Spleen (tissue), 11 donors: Measurements from ENCODE around the gene JADE1. TPM values are rescaled to one million over a fixed set of nuclear protein-coding genes. Genes with fewer than 3 reads are reported as not detected.
A peak's percentile ranks its signal among the peaks of the same experiment; 100 is the strongest.

Experiments
- DNase-seq: peaks from one replicate; pipeline ENCODE4 v3.0.0-alpha.2; 2020
- H3K27ac ChIP-seq, 8 donors: fragments of 200-600 bp; sonication (generic) in 7 of 8; 1 replicate in 4 of 8; 2 replicates in 4 of 8; pipeline versions ENCODE4 v1.5.0 to v1.8.0; 2016 to 2021; ENCODE audit warnings: inconsistent platforms in 4 of 8, mild to moderate bottlenecking in 4 of 8, moderate library complexity in 1 of 8
- H3K27me3 ChIP-seq, 7 donors: fragments of 200-600 bp; sonication (generic) in 6 of 7; replicated peaks in 1 of 7; 1 replicate in 4 of 7; 2 replicates in 3 of 7; pipeline versions ENCODE4 v1.5.0 to v1.8.0; 2016 to 2021; ENCODE audit warnings: inconsistent platforms in 3 of 7, mild to moderate bottlenecking in 1 of 7
- H3K36me3 ChIP-seq, 6 donors: fragments of 200-600 bp; sonication (generic) in 5 of 6; 1 replicate in 4 of 6; 2 replicates in 2 of 6; pipeline versions ENCODE4 v1.5.0 to v1.8.0; 2016 to 2021; ENCODE audit warnings: inconsistent platforms in 2 of 6
- H3K4me1 ChIP-seq, 6 donors: fragments of 200-600 bp; sonication (generic) in 5 of 6; 1 replicate in 3 of 6; 2 replicates in 3 of 6; pipeline versions ENCODE4 v1.5.0 to v1.8.0; 2016 to 2021; ENCODE audit warnings: inconsistent platforms in 3 of 6
- H3K4me3 ChIP-seq, 8 donors: fragments of 200-600 bp; sonication (generic) in 7 of 8; 1 replicate in 4 of 8; 2 replicates in 4 of 8; pipeline versions ENCODE4 v1.5.0 to v1.8.0; 2016 to 2021; ENCODE audit warnings: inconsistent platforms in 4 of 8, mild to moderate bottlenecking in 4 of 8, moderate library complexity in 2 of 8
- H3K9me3 ChIP-seq, 8 donors: fragments of 200-600 bp; sonication (generic) in 7 of 8; 1 replicate in 4 of 8; 2 replicates in 4 of 8; pipeline versions ENCODE4 v1.5.0 to v1.8.0; 2016 to 2021; ENCODE audit warnings: inconsistent platforms in 4 of 8
- POLR2A ChIP-seq, 3 donors: fragments of 450-650 bp; IDR thresholded peaks; one replicate each; pipeline ENCODE4 v1.5.1; 2017; ENCODE audit warnings: antibody characterized with exemption in 3 of 3, mild to moderate bottlenecking in 1 of 3
- POLR2AphosphoS5 ChIP-seq, 3 donors: sonication (generic); formaldehyde crosslinking; IDR thresholded peaks; one replicate each; pipeline ENCODE4 v1.5.1; 2017; ENCODE audit warnings: antibody characterized with exemption in 3 of 3
- WGBS, 5 donors: extraction: QIAGEN DNeasy Blood & Tissue Kit in 3 of 5; methylation state at CpG; one replicate each; pipeline versions ENCODE4 v1.1.5 to v1.1.7; 2013 to 2018; 5-methylcytosine and 5-hydroxymethylcytosine counted together
- intact Hi-C: fragments of 100-400 bp; cut with DNase I; formaldehyde crosslinking; loops from one replicate; pipeline ENCODE4 v1.15.0; 2023; ENCODE audit warnings: low total_unique reads
- polyA plus RNA-seq, 3 donors: library from polyadenylated mRNA; stranded (reverse); fragments of 200-250 nt; gene quantifications; one replicate each; pipeline ENCODE4 v1.2.1, GENCODE V29; 2013
- total RNA-seq, 7 donors: library from RNA; depleted of rRNA in 3 of 7; stranded (reverse); fragments of >200 nt in 3 of 7; fragmentation: NEBNext Ultra II Directional in 4 of 7; extraction: Animal tissue kit (Norgen Biotek cat#: 25700) in 4 of 7; gene quantifications; one replicate each; pipeline versions ENCODE4 v1.1.0 to v1.2.1, GENCODE V29; 2016 to 2021
- TF ChIP-seq, protein P1 (sequence below), 11 experiments: fragments of 200-600 bp in 7 of 11; fragments of 450-650 bp in 4 of 11; sonication (generic) in 4 of 11; IDR thresholded peaks in 8 of 11; conservative IDR thresholded peaks in 3 of 11; 1 replicate in 7 of 11; 2 replicates in 4 of 11; pipeline versions ENCODE4 v1.4.0 to v1.8.0; 2016 to 2021; ENCODE audit warnings: antibody characterized with exemption in 11 of 11, inconsistent platforms in 4 of 11, mild to moderate bottlenecking in 1 of 11
- donor health status: healthy with polysubstance abuse.
- donor health status: DM: no; HTN: no; CAD: no; lungs with moderate emphysema.
- donor health status: DM: no; HTN: no; CAD: no.
- donor health status: Bipolar disorder and iron deficiency.
- donor health status: healthy.
- donor health status: DM: no; HTN: no; CAD: no.
- donor health status: DM: yes; HTN: yes; CAD: no.

JADE1 gene
- total and polyA plus RNA-seq, 10 donors, result 8.1 to 37.0 (median 28.6) TPM

- 24 to 37% (median 27%) methylated on average over 5 of the region's 5 CpGs for WGBS, 5 donors
- Histone ChIP-seq H3K4me1 (peaks cover 32 to 73% (median 51%) of the 10 kb centered on the region in 6 donors), H3K4me3 (peak overlapping the region in 1 of 8 donors; percentile 18), H3K27ac (peak overlapping the region in 4 of 8 donors; percentile 8 to 43 (median 22)), H3K27me3 (no peaks in the 10 kb centered on the region), H3K36me3 (peaks cover 0 to 50% (median 21%) of the 10 kb centered on the region in 6 donors), H3K9me3 (peaks cover 0 to 7% (median 0%) of the 10 kb centered on the region in 8 donors)
- no peak for DNase-seq
- intact Hi-C loops, result no loop called here
- TF ChIP-seq POLR2AphosphoS5 (IDR thresholded peaks at IDR 0.05) (no peak), POLR2A (IDR thresholded peaks at IDR 0.05) (no peak)
- TF ChIP-seq, protein P1, sequence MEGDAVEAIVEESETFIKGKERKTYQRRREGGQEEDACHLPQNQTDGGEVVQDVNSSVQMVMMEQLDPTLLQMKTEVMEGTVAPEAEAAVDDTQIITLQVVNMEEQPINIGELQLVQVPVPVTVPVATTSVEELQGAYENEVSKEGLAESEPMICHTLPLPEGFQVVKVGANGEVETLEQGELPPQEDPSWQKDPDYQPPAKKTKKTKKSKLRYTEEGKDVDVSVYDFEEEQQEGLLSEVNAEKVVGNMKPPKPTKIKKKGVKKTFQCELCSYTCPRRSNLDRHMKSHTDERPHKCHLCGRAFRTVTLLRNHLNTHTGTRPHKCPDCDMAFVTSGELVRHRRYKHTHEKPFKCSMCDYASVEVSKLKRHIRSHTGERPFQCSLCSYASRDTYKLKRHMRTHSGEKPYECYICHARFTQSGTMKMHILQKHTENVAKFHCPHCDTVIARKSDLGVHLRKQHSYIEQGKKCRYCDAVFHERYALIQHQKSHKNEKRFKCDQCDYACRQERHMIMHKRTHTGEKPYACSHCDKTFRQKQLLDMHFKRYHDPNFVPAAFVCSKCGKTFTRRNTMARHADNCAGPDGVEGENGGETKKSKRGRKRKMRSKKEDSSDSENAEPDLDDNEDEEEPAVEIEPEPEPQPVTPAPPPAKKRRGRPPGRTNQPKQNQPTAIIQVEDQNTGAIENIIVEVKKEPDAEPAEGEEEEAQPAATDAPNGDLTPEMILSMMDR (IDR thresholded peaks at IDR 0.05 in 8 of 11, conservative IDR thresholded peaks at IDR 0.05 in 3 of 11), result no peak
Observed at GRCh38 chr4:128830906-128831503, 21.5 kb downstream of the JADE1 start.

- H3K27ac ChIP-seq, result peak overlapping the region in 3 of 8 donors; percentile 19 to 43 (median 24)
- peaks cover 0 to 57% (median 23%) of the 10 kb centered on the region in 6 donors for H3K36me3 ChIP-seq
- H3K4me1 ChIP-seq, result peaks cover 30 to 72% (median 44%) of the 10 kb centered on the region in 6 donors
- H3K9me3 ChIP-seq, result peaks cover 0 to 7% (median 0%) of the 10 kb centered on the region in 8 donors
- 76 to 81% (median 79%) methylated on average over 8 of the region's 8 CpGs for WGBS, 5 donors
- intact Hi-C loops, result no loop called here
- DNase-seq, result no peak
- H3K27me3 ChIP-seq, result no peaks in the 10 kb centered on the region
- H3K4me3 ChIP-seq, result peak overlapping the region in 1 of 8 donors; percentile 18
- TF ChIP-seq POLR2AphosphoS5 (IDR thresholded peaks at IDR 0.05), result no peak
- TF ChIP-seq, protein P1 (IDR thresholded peaks at IDR 0.05 in 8 of 11, conservative IDR thresholded peaks at IDR 0.05 in 3 of 11), result no peak
- no peak for TF ChIP-seq POLR2A (IDR thresholded peaks at IDR 0.05)
Observed at GRCh38 chr4:128831531-128832242, 22.2 kb downstream of the JADE1 start.

DNA sequence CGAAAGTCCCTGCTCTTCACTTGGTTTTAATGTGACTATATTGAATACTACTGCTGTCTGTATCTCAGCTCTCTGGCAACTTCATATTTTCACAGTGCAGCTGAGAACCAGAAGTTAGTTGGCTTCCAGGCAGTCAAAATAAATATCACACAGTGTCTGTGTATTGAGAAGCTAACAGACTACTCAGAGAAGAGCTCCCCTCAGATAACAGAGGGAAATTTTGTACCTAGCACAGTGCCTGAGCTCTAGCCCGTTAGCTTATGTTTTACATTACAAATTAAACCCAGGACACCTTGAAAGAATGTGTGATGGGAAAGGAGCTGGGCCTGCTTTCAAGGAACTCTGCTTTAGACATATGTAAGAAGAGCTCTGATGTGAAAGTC, 22.7 kb downstream of the JADE1 start:
- DNase-seq, result no peak
- H3K27me3 ChIP-seq, result no peaks in the 10 kb centered on the region
- H3K36me3 ChIP-seq, result peaks cover 0 to 62% (median 25%) of the 10 kb centered on the region in 6 donors
- TF ChIP-seq, protein P1 (IDR thresholded peaks at IDR 0.05 in 8 of 11, conservative IDR thresholded peaks at IDR 0.05 in 3 of 11), result no peak
- no peak for TF ChIP-seq POLR2AphosphoS5 (IDR thresholded peaks at IDR 0.05)
- no peak for TF ChIP-seq POLR2A (IDR thresholded peaks at IDR 0.05)
- peaks cover 24 to 72% (median 41%) of the 10 kb centered on the region in 6 donors for H3K4me1 ChIP-seq
- H3K4me3 ChIP-seq, result no peak overlapping the region
- WGBS, 5 donors, result 88 to 97% (median 94%) methylated on average over 2 of the region's 2 CpGs
- H3K27ac ChIP-seq, result no peak overlapping the region
- peaks cover 0 to 7% (median 0%) of the 10 kb centered on the region in 8 donors for H3K9me3 ChIP-seq
- intact Hi-C loops, result no loop called here
